ENCODE data around the gene SEZ6L.

SEZ6L gene

GRCh38 chr22:26316732-26317285 is 147.5 kb downstream of the SEZ6L start:
- no peak for DNase-seq (ENCODE audit: insufficient read length, low spot score)
- FAIRE-seq, result no peak
- TF ChIP-seq TAF1 (IDR thresholded peaks at IDR 0.05; ENCODE audit: low read depth, low read length) (no peak), SPI1 (IDR thresholded peaks at IDR 0.05; ENCODE audit: low read depth, low read length) (no peak), PAX5 (IDR thresholded peaks at IDR 0.05; ENCODE audit: insufficient read depth, low read length, severe bottlenecking) (no peak), POU2F2 (IDR thresholded peaks at IDR 0.05; ENCODE audit: low read depth, low read length) (no peak), POLR2A (IDR thresholded peaks at IDR 0.05; ENCODE audit: low read depth, low read length) (no peak), POLR2AphosphoS5 (IDR thresholded peaks at IDR 0.05; ENCODE audit: low read depth, low read length) (no peak)

GRCh38 chr22:26318975-26319374 is 149.7 kb downstream of the SEZ6L start:
- TF ChIP-seq TAF1 (IDR thresholded peaks at IDR 0.05; ENCODE audit: low read depth, low read length) (no peak), POU2F2 (IDR thresholded peaks at IDR 0.05; ENCODE audit: low read depth, low read length) (no peak), POLR2AphosphoS5 (IDR thresholded peaks at IDR 0.05; ENCODE audit: low read depth, low read length) (no peak), SPI1 (IDR thresholded peaks at IDR 0.05; ENCODE audit: low read depth, low read length) (no peak), POLR2A (IDR thresholded peaks at IDR 0.05; ENCODE audit: low read depth, low read length) (no peak), PAX5 (IDR thresholded peaks at IDR 0.05; ENCODE audit: insufficient read depth, low read length, severe bottlenecking) (no peak)
- DNase-seq (ENCODE audit: insufficient read length, low spot score) (no peak), FAIRE-seq (no peak)

GRCh38 chr22:26320447-26320846 is 151.2 kb downstream of the SEZ6L start:
- no peak for DNase-seq (ENCODE audit: insufficient read length, low spot score)
- FAIRE-seq, result no peak
- TF ChIP-seq PAX5 (IDR thresholded peaks at IDR 0.05; ENCODE audit: insufficient read depth, low read length, severe bottlenecking), result no peak

- no peak for TF ChIP-seq POLR2A (IDR thresholded peaks at IDR 0.05; ENCODE audit: low read depth, low read length)
- FAIRE-seq (no peak), DNase-seq (ENCODE audit: insufficient read length, low spot score) (no peak)
These were observed 152.2 kb downstream of the SEZ6L start for GRCh38 chr22:26321469-26321913.

GRCh38 chr22:26322179-26322905 is 153.1 kb downstream of the SEZ6L start:
- TF ChIP-seq PAX5 (IDR thresholded peaks at IDR 0.05; ENCODE audit: insufficient read depth, low read length, severe bottlenecking), result no peak
- no peak for TF ChIP-seq TAF1 (IDR thresholded peaks at IDR 0.05; ENCODE audit: low read depth, low read length)
- no peak for TF ChIP-seq POLR2A (IDR thresholded peaks at IDR 0.05; ENCODE audit: low read depth, low read length)
- no peak for TF ChIP-seq POLR2AphosphoS5 (IDR thresholded peaks at IDR 0.05; ENCODE audit: low read depth, low read length)
- TF ChIP-seq SPI1 (IDR thresholded peaks at IDR 0.05; ENCODE audit: low read depth, low read length), result no peak
- no peak for TF ChIP-seq POU2F2 (IDR thresholded peaks at IDR 0.05; ENCODE audit: low read depth, low read length)
- FAIRE-seq, result no peak
- no peak for DNase-seq (ENCODE audit: insufficient read length, low spot score)

GRCh38 chr22:26323013-26323412 is 153.8 kb downstream of the SEZ6L start:
- TF ChIP-seq POLR2AphosphoS5 (IDR thresholded peaks at IDR 0.05; ENCODE audit: low read depth, low read length) (no peak), POU2F2 (IDR thresholded peaks at IDR 0.05; ENCODE audit: low read depth, low read length) (no peak), SPI1 (IDR thresholded peaks at IDR 0.05; ENCODE audit: low read depth, low read length) (no peak), PAX5 (IDR thresholded peaks at IDR 0.05; ENCODE audit: insufficient read depth, low read length, severe bottlenecking) (no peak), POLR2A (IDR thresholded peaks at IDR 0.05; ENCODE audit: low read depth, low read length) (no peak), TAF1 (IDR thresholded peaks at IDR 0.05; ENCODE audit: low read depth, low read length) (no peak)
- FAIRE-seq, result no peak

GRCh38 chr22:26324150-26324549 is 154.9 kb downstream of the SEZ6L start:
- FAIRE-seq, result no peak
- TF ChIP-seq PAX5 (IDR thresholded peaks at IDR 0.05; ENCODE audit: insufficient read depth, low read length, severe bottlenecking), result no peak
- no peak for TF ChIP-seq POLR2A (IDR thresholded peaks at IDR 0.05; ENCODE audit: low read depth, low read length)
- no peak for TF ChIP-seq POU2F2 (IDR thresholded peaks at IDR 0.05; ENCODE audit: low read depth, low read length)
- no peak for TF ChIP-seq TAF1 (IDR thresholded peaks at IDR 0.05; ENCODE audit: low read depth, low read length)
- no peak for TF ChIP-seq POLR2AphosphoS5 (IDR thresholded peaks at IDR 0.05; ENCODE audit: low read depth, low read length)
- TF ChIP-seq SPI1 (IDR thresholded peaks at IDR 0.05; ENCODE audit: low read depth, low read length), result no peak
- DNase-seq (ENCODE audit: insufficient read length, low spot score), result no peak

More at GRCh38 chr22:26323013-26323412, 153.8 kb downstream of the SEZ6L start:
- no peak for DNase-seq (ENCODE audit: insufficient read length, low spot score)

- FAIRE-seq, result no peak
- TF ChIP-seq SPI1 (IDR thresholded peaks at IDR 0.05; ENCODE audit: low read depth, low read length), result no peak
- no peak for DNase-seq (ENCODE audit: insufficient read length, low spot score)
These were observed 156.4 kb downstream of the SEZ6L start for GRCh38 chr22:26325641-26326040.

- TF ChIP-seq POU2F2 (IDR thresholded peaks at IDR 0.05; ENCODE audit: low read depth, low read length), result no peak
- TF ChIP-seq POLR2A (IDR thresholded peaks at IDR 0.05; ENCODE audit: low read depth, low read length), result no peak
- no peak for TF ChIP-seq POLR2AphosphoS5 (IDR thresholded peaks at IDR 0.05; ENCODE audit: low read depth, low read length)
- TF ChIP-seq TAF1 (IDR thresholded peaks at IDR 0.05; ENCODE audit: low read depth, low read length), result no peak
- TF ChIP-seq PAX5 (IDR thresholded peaks at IDR 0.05; ENCODE audit: insufficient read depth, low read length, severe bottlenecking), result no peak
- no peak for TF ChIP-seq SPI1 (IDR thresholded peaks at IDR 0.05; ENCODE audit: low read depth, low read length)
- no peak for FAIRE-seq
- DNase-seq (ENCODE audit: insufficient read length, low spot score), result no peak
These were observed 157.5 kb downstream of the SEZ6L start for GRCh38 chr22:26326803-26327202.

GRCh38 chr22:26327306-26327705 is 158.0 kb downstream of the SEZ6L start:
- FAIRE-seq (peak; percentile 80), DNase-seq (ENCODE audit: insufficient read length, low spot score) (no peak)

More at GRCh38 chr22:26327306-26327705, 158.0 kb downstream of the SEZ6L start:
- TF ChIP-seq PAX5 (IDR thresholded peaks at IDR 0.05; ENCODE audit: insufficient read depth, low read length, severe bottlenecking), result no peak
- no peak for TF ChIP-seq POU2F2 (IDR thresholded peaks at IDR 0.05; ENCODE audit: low read depth, low read length)
- no peak for TF ChIP-seq TAF1 (IDR thresholded peaks at IDR 0.05; ENCODE audit: low read depth, low read length)
- no peak for TF ChIP-seq SPI1 (IDR thresholded peaks at IDR 0.05; ENCODE audit: low read depth, low read length)
- TF ChIP-seq POLR2AphosphoS5 (IDR thresholded peaks at IDR 0.05; ENCODE audit: low read depth, low read length), result no peak
- TF ChIP-seq POLR2A (IDR thresholded peaks at IDR 0.05; ENCODE audit: low read depth, low read length), result no peak
